HEK293 (cell line): ENCODE results near the gene PIK3AP1.
"Not testable (repeated sequence)": the region's sequence is repeated elsewhere in the genome, so short reads cannot be mapped to it uniquely, and the experiment has no call there.

Experiments used
- CTCF ChIA-PET: fragments of 350-600 bp; formaldehyde crosslinking; extraction: SDS; loops from one replicate; lab custom pipeline; 2021; ENCODE audit warnings: antibody characterized with exemption; lab: Yijun Ruan, JAX
- POLR2A ChIA-PET: fragments of 300-600 bp; formaldehyde crosslinking; extraction: SDS; loops from one replicate; lab custom pipeline; 2020; ENCODE audit warnings: antibody characterized with exemption, inconsistent platforms; lab: Yijun Ruan, JAX
- H3K27ac ChIP-seq: fragments of 200-500 bp; sonication (Bioruptor generic); 2 replicates; pipeline ENCODE4 v1.5.1; 2014; ENCODE audit warnings: low read depth, low read length, control low read depth, inconsistent platforms; ENCODE audit errors: extremely low read depth
- H3K36me3 ChIP-seq, 2 experiments: fragments of 200-500 bp in 1 of 2; sonication (Bioruptor generic) in 1 of 2; 1 replicate in 1 of 2; 2 replicates in 1 of 2; pipeline ENCODE4 v1.5.1; 2014 to 2017; ENCODE audit warnings: inconsistent platforms in 2 of 2, low read length in 2 of 2; ENCODE audit not compliant: control insufficient read depth in 2 of 2, insufficient read depth in 1 of 2
- H3K4me1 ChIP-seq: fragments of 200-500 bp; sonication (Bioruptor generic); 2 replicates; pipeline ENCODE4 v1.5.1; 2014; ENCODE audit warnings: mild to moderate bottlenecking, low read length, inconsistent platforms; ENCODE audit not compliant: control insufficient read depth, insufficient read depth
- H3K4me3 ChIP-seq: 2 replicates; pipeline ENCODE4 v1.5.1; 2011; ENCODE audit warnings: low read depth, mild to moderate bottlenecking, control low read depth, low read length, moderate library complexity
- H3K9me3 ChIP-seq: fragments of 200-500 bp; sonication (Bioruptor generic); 2 replicates; pipeline ENCODE4 v1.5.1; 2014; ENCODE audit warnings: low read depth, low read length, inconsistent platforms; ENCODE audit not compliant: control insufficient read depth, insufficient read depth
- BCL11B ChIP-seq: fragments of 450-650 bp; formaldehyde crosslinking; IDR thresholded peaks from 2 replicates; pipeline ENCODE4 v1.5.1; 2016; ENCODE audit warnings: low read depth, missing biosample characterization, missing genetic modification characterization
- KLF1 ChIP-seq: fragments of 450-650 bp; formaldehyde crosslinking; IDR thresholded peaks from 2 replicates; pipeline ENCODE4 v1.5.1; 2016; ENCODE audit warnings: missing biosample characterization, missing genetic modification characterization
- KLF10 ChIP-seq: fragments of 450-650 bp; IDR thresholded peaks from 2 replicates; pipeline ENCODE4 v1.5.1; 2018; ENCODE audit warnings: missing biosample characterization, mild to moderate bottlenecking, missing genetic modification characterization
- PRDM1 ChIP-seq: fragments of 450-650 bp; formaldehyde crosslinking; IDR thresholded peaks from 2 replicates; pipeline ENCODE4; 2016; ENCODE audit warnings: missing biosample characterization, missing genetic modification characterization
- SCRT2 ChIP-seq: fragments of 450-650 bp; formaldehyde crosslinking; IDR thresholded peaks from 2 replicates; pipeline ENCODE4 v1.5.1; 2016; ENCODE audit warnings: missing biosample characterization, missing genetic modification characterization
- ZBTB20 ChIP-seq: fragments of 450-650 bp; formaldehyde crosslinking; IDR thresholded peaks from 2 replicates; pipeline ENCODE4 v1.5.1; 2016; ENCODE audit warnings: missing biosample characterization, missing genetic modification characterization
- ZFHX2 ChIP-seq: fragments of 450-650 bp; formaldehyde crosslinking; conservative IDR thresholded peaks from 2 replicates; pipeline ENCODE4 v1.5.1; 2016; ENCODE audit warnings: missing biosample characterization, missing genetic modification characterization
- ZFP41 ChIP-seq: fragments of 450-650 bp; formaldehyde crosslinking; IDR thresholded peaks from 2 replicates; pipeline ENCODE4 v1.5.1; 2016; ENCODE audit warnings: missing biosample characterization, missing genetic modification characterization, borderline replicate concordance
- ZNF132 ChIP-seq: fragments of 450-650 bp; formaldehyde crosslinking; IDR thresholded peaks from 2 replicates; pipeline ENCODE4 v1.5.1; 2017; ENCODE audit warnings: missing biosample characterization, missing genetic modification characterization, borderline replicate concordance
- ZNF146 ChIP-seq: fragments of 450-650 bp; formaldehyde crosslinking; IDR thresholded peaks from 2 replicates; pipeline ENCODE4 v1.5.1; 2016; ENCODE audit warnings: missing biosample characterization, missing genetic modification characterization
- ZNF16 ChIP-seq: fragments of 450-650 bp; formaldehyde crosslinking; IDR thresholded peaks from 2 replicates; pipeline ENCODE4 v1.5.1; 2016; ENCODE audit warnings: low read depth, missing biosample characterization, missing genetic modification characterization
- ZNF354C ChIP-seq: fragments of 450-650 bp; formaldehyde crosslinking; IDR thresholded peaks from 2 replicates; pipeline ENCODE4 v1.5.1; 2016; ENCODE audit warnings: missing biosample characterization, missing genetic modification characterization, low read depth, borderline replicate concordance
- ZNF510 ChIP-seq: fragments of 450-650 bp; formaldehyde crosslinking; IDR thresholded peaks from 2 replicates; pipeline ENCODE4 v1.5.1; 2018; ENCODE audit warnings: mild to moderate bottlenecking, missing genetic modification characterization, missing biosample characterization; ENCODE audit not compliant: insufficient replicate concordance
- ZNF843 ChIP-seq: fragments of 450-650 bp; formaldehyde crosslinking; IDR thresholded peaks from 2 replicates; pipeline ENCODE4 v1.5.1; 2016; ENCODE audit warnings: missing biosample characterization, missing genetic modification characterization
- TF ChIP-seq, protein P1 (sequence below): fragments of 450-650 bp; formaldehyde crosslinking; IDR thresholded peaks from 2 replicates; pipeline ENCODE4 v1.5.1; 2017; ENCODE audit warnings: missing biosample characterization, missing genetic modification characterization
- TF ChIP-seq, protein P2 (sequence below): fragments of 450-650 bp; formaldehyde crosslinking; IDR thresholded peaks from 2 replicates; pipeline ENCODE4 v1.5.1; 2016; ENCODE audit warnings: missing biosample characterization, missing genetic modification characterization
- TF ChIP-seq, protein P3 (sequence below): fragments of 450-650 bp; formaldehyde crosslinking; IDR thresholded peaks from 2 replicates; pipeline ENCODE4 v1.5.1; 2017; ENCODE audit warnings: missing biosample characterization, missing genetic modification characterization
- TF ChIP-seq, protein P4 (sequence below): fragments of 450-650 bp; formaldehyde crosslinking; IDR thresholded peaks from 2 replicates; pipeline ENCODE4 v1.5.1; 2016; ENCODE audit warnings: missing biosample characterization, missing genetic modification characterization
- TF ChIP-seq, protein P5 (sequence below): fragments of 450-650 bp; formaldehyde crosslinking; IDR thresholded peaks from 2 replicates; pipeline ENCODE4 v1.5.1; 2016; ENCODE audit warnings: missing biosample characterization, missing genetic modification characterization

Gene PIK3AP1

DNA sequence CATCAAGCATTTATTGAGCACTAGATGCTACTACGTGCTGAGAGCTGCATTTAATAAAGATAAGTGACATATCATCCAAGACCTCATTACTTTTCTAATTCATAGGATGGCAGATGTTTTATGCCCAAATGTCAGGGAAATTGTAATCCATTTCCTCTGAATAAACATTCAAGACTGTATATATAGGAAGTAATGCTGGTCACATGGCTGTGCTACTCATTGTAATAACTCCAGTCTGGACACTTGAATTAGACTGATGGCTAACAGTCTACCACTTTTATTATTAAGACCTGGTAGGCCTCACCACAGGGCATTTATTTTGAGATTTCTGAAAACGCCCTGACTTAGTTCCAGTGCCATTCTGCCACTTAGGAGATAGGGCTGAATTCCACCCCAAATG lies 36.6 kb downstream of the PIK3AP1 start (continued):
- TF ChIP-seq, protein P1, sequence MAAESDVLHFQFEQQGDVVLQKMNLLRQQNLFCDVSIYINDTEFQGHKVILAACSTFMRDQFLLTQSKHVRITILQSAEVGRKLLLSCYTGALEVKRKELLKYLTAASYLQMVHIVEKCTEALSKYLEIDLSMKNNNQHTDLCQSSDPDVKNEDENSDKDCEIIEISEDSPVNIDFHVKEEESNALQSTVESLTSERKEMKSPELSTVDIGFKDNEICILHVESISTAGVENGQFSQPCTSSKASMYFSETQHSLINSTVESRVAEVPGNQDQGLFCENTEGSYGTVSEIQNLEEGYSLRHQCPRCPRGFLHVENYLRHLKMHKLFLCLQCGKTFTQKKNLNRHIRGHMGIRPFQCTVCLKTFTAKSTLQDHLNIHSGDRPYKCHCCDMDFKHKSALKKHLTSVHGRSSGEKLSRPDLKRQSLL, result no peak
- TF ChIP-seq BCL11B (tag by site-specific recombination), result no peak
- TF ChIP-seq, protein P2, sequence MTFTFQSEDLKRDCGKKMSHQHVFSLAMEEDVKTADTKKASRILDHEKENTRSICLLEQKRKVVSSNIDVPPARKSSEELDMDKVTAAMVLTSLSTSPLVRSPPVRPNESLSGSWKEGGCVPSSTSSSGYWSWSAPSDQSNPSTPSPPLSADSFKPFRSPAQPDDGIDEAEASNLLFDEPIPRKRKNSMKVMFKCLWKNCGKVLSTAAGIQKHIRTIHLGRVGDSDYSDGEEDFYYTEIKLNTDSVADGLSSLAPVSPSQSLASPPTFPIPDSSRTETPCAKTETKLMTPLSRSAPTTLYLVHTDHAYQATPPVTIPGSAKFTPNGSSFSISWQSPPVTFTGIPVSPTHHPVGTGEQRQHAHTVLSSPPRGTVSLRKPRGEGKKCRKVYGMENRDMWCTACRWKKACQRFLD, result no peak
- no peak for TF ChIP-seq KLF10 (tag by site-specific recombination)
- TF ChIP-seq ZNF354C (tag by site-specific recombination), result no peak
- TF ChIP-seq ZNF132 (tag by site-specific recombination), result no peak

DNA sequence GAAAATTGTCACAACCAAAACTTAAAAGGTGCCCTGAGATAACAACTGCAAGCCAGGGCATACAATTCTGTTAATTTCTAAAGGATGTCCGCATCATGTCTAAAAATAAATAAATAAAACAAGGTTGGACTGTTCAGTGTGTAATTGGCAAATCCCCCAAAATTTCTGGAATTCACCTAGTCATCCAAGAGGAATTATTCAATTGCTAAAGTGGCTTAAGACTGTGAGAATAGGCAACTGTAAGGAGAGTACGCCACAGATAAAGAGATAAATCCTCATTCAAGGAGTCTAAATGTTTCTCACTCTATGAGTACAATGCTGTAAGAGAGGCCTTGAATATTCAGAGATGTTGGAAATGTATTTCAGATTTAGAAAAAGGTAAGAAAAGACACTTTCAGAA lies 37.2 kb downstream of the PIK3AP1 start:
- Histone ChIP-seq H3K9me3 (no peaks in the 10 kb centered on the region), H3K27ac (no peak overlapping the region), H3K4me3 (no peak overlapping the region), H3K4me1 (no peaks in the 10 kb centered on the region)
- ChIA-PET POLR2A (no interaction called here), CTCF (interaction anchor here (0.6 kb wide), 1 partner anchor 15 kb away, joined by 3 read pairs; no protein-coding TSS in a partner anchor)
- TF ChIP-seq ZNF843 (no peak), BCL11B (tag by site-specific recombination) (no peak), ZBTB20 (no peak), KLF1 (tag by site-specific recombination) (no peak), PRDM1 (no peak), ZNF16 (tag by site-specific recombination) (no peak), ZFP41 (tag by site-specific recombination) (no peak), ZFHX2 (no peak)
- TF ChIP-seq, protein P3, sequence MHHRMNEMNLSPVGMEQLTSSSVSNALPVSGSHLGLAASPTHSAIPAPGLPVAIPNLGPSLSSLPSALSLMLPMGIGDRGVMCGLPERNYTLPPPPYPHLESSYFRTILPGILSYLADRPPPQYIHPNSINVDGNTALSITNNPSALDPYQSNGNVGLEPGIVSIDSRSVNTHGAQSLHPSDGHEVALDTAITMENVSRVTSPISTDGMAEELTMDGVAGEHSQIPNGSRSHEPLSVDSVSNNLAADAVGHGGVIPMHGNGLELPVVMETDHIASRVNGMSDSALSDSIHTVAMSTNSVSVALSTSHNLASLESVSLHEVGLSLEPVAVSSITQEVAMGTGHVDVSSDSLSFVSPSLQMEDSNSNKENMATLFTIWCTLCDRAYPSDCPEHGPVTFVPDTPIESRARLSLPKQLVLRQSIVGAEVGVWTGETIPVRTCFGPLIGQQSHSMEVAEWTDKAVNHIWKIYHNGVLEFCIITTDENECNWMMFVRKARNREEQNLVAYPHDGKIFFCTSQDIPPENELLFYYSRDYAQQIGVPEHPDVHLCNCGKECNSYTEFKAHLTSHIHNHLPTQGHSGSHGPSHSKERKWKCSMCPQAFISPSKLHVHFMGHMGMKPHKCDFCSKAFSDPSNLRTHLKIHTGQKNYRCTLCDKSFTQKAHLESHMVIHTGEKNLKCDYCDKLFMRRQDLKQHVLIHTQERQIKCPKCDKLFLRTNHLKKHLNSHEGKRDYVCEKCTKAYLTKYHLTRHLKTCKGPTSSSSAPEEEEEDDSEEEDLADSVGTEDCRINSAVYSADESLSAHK (tag by site-specific recombination), result no peak
- TF ChIP-seq, all 188 proteins: peak for 0
- H3K36me3 ChIP-seq, result no peaks in the 10 kb centered on the region

DNA sequence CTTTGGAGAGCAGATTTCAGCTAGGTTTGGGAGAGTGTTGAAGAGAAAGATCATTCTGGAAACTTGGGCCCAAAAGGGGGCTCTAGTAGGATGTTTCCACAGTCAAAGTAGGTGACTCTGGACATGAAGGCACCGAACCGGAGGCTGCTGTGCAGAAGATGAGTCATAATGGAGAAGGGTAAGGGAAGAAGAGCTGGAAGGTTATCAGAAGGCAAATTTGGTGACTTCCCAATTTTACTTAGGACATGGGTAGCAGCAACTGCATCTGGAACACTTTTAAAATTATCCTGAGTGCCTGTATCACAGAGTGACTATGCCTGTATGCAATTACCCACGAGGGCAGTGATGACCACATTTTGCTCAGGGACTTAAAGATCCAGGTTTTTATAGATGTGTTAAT lies 38.8 kb downstream of the PIK3AP1 start:
- no peak overlapping the region for H3K27ac ChIP-seq
- no peak overlapping the region for H3K4me3 ChIP-seq

DNA sequence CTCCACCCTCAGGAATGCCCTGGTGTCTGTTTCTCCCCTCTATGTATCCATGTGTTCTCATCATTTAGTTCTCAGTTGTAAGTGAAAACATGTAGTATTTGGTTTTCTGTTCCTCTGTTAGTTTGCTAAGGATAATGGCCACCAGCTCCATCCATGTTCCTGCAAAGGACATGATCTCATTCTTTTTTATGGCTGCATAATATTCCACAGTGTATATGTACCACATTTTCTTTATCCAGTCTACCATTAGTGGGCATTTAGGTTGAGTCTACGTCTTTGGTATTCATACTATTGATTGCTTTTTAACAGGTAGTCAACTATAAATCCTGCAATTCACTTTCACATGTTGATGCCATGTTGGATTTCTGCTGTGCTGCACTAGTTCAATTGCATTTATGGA lies 39.9 kb downstream of the PIK3AP1 start:
- H3K27ac ChIP-seq, H3K4me3 ChIP-seq, POLR2A ChIA-PET, CTCF ChIA-PET, H3K9me3 ChIP-seq, H3K36me3 ChIP-seq, H3K4me1 ChIP-seq: not testable (repeated sequence)
- TF ChIP-seq, protein P4, sequence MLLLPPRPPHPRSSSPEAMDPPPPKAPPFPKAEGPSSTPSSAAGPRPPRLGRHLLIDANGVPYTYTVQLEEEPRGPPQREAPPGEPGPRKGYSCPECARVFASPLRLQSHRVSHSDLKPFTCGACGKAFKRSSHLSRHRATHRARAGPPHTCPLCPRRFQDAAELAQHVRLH, result 0 out of 2 replicates have a peak, but pooled peaks have one; percentile 47
- TF ChIP-seq ZNF146, result peak; percentile 90
- TF ChIP-seq, protein P5, sequence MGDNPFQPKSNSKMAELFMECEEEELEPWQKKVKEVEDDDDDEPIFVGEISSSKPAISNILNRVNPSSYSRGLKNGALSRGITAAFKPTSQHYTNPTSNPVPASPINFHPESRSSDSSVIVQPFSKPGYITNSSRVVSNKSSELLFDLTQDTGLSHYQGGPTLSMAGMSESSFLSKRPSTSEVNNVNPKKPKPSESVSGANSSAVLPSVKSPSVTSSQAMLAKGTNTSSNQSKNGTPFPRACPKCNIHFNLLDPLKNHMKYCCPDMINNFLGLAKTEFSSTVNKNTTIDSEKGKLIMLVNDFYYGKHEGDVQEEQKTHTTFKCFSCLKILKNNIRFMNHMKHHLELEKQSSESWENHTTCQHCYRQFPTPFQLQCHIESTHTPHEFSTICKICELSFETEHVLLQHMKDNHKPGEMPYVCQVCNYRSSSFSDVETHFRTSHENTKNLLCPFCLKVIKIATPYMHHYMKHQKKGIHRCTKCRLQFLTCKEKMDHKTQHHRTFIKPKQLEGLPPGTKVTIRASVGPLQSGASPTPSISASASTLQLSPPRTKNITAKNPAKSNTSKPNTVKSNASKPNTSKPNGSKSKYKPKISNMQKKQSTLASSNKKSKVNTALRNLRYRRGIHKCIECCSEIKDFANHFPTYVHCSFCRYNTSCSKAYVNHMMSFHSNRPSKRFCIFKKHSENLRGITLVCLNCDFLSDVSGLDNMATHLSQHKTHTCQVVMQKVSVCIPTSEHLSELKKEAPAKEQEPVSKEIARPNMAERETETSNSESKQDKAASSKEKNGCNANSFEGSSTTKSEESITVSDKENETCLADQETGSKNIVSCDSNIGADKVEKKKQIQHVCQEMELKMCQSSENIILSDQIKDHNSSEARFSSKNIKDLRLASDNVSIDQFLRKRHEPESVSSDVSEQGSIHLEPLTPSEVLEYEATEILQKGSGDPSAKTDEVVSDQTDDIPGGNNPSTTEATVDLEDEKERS (tag by site-specific recombination), result peak; percentile 80

More for the DNA sequence above, 38.8 kb downstream of the PIK3AP1 start:
- no peaks in the 10 kb centered on the region for H3K4me1 ChIP-seq
- no peaks in the 10 kb centered on the region for H3K9me3 ChIP-seq
- POLR2A ChIA-PET, result no interaction called here
- TF ChIP-seq SCRT2 (no peak), ZNF510 (tag by site-specific recombination) (peak; percentile 28)
- TF ChIP-seq, all 188 proteins: peak for 1
- CTCF ChIA-PET, result interaction anchor here (1.2 kb wide), 1 partner anchor 40 kb away, joined by 4 read pairs; no protein-coding TSS in a partner anchor
- no peaks in the 10 kb centered on the region for H3K36me3 ChIP-seq
